ENCODE data around the gene INPP5J. TPM values are rescaled to one million over a fixed set of nuclear protein-coding genes. Genes with fewer than 3 reads are reported as not detected.
"Not testable (repeated sequence)": the region's sequence is repeated elsewhere in the genome, so short reads cannot be mapped to it uniquely, and the experiment has no call there.

The INPP5J gene
- total and polyA plus RNA-seq, 2 experiments from 2014 or later = 4.8 to 14.5 TPM

DNA sequence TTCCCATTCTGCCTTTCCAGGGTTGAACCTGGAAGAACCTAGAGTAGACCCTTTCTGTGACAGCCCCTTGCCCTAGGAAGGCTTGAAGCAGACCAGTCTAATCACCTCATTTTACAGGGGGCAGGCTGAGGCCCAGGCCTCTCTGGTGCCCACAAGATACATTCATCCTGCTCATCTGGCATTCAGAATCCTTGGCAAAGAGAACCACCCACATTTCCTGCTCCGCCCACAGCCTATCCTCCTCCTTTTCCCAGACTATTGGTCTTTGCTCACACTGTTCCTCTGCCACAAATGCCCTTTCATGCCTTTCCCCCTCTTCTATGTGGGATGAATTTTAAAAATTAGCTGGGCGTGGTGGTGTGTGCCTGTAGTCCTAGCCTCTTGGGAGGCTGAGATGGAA lies 44.4 kb upstream of the INPP5J start:
- H3K36me3 Mint-ChIP-seq (ENCODE audit: low read depth) = not testable (repeated sequence)

DNA sequence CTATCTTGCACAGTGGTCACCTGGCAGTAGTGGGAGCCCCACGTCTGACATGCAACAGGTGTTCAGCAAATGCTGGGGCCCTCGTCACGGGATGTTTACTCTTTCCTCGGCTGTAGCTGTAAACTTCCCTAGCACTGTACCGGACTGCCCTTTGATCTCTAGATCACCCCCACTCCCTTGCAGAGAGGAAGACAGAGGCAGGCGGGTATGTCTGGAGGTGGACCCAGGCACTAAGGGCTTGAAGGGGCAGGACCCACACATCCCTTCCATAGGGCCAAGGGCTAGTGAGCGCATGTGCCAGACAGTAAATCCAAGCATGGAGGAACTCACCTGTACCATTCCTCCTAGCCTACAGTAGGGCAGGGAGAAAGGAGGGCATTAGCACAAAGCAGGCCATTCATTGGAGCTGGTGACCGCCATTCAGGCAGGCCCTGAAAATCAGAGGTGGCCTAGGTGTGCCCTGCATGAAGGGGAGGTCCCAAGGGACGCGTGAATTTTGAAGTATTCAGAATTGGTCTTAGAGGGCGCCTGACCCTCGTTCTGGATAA lies 43.6 kb upstream of the INPP5J start:
- H3K4me1 ChIP-seq (ENCODE audit: insufficient read depth) = peaks cover 21% of the 10 kb centered on the region
- H3K9me3 Mint-ChIP-seq = no peaks in the 10 kb centered on the region
- H3K4me3 ChIP-seq = no peak overlapping the region
- H3F3A ChIP-seq (replicated peaks; ENCODE audit: low read depth) = peaks cover 7% of the 10 kb centered on the region; the same call in 1 of the 2 replicates
- H4K20me1 ChIP-seq (replicated peaks; ENCODE audit: insufficient read depth) = peaks cover 4% of the 10 kb centered on the region; the same call in 1 of the 2 replicates
- peaks cover 9% of the 10 kb centered on the region for H3K79me2 ChIP-seq (replicated peaks; ENCODE audit: insufficient read depth)
- DNase-seq (ENCODE audit: low spot score) (peak; percentile 67), ATAC-seq (peak; percentile 6)
- no peaks in the 10 kb centered on the region for H3K9me2 ChIP-seq (ENCODE audit: insufficient read depth)
- no peak overlapping the region for H3K4me2 ChIP-seq
- no peaks in the 10 kb centered on the region; the same call in 2 of the 3 replicates for H3K36me3 Mint-ChIP-seq (ENCODE audit: low read depth)
- H3K4me3 Mint-ChIP-seq = no peak overlapping the region
- H3K27me3 ChIP-seq (ENCODE audit: insufficient read depth) = peaks cover 9% of the 10 kb centered on the region
- 0 out of 2 replicates have a peak overlapping the region, but pooled peaks have one; percentile 72 for H2AFZ ChIP-seq
- TF ChIP-seq STAT1 (IDR thresholded peaks at IDR 0.05; ENCODE audit: unreplicated experiment) (no peak), JUNB (IDR thresholded peaks at IDR 0.05; ENCODE audit: unreplicated experiment) (no peak), EZH2 (IDR thresholded peaks at IDR 0.05; ENCODE audit: low read depth, unreplicated experiment) (no peak), ZNF331 (CRISPR knock-in tag; IDR thresholded peaks at IDR 0.05; ENCODE audit: low read depth) (no peak), POLR2AphosphoS5 (IDR thresholded peaks at IDR 0.05; ENCODE audit: low read depth) (no peak)
- TF ChIP-seq, protein P1, sequence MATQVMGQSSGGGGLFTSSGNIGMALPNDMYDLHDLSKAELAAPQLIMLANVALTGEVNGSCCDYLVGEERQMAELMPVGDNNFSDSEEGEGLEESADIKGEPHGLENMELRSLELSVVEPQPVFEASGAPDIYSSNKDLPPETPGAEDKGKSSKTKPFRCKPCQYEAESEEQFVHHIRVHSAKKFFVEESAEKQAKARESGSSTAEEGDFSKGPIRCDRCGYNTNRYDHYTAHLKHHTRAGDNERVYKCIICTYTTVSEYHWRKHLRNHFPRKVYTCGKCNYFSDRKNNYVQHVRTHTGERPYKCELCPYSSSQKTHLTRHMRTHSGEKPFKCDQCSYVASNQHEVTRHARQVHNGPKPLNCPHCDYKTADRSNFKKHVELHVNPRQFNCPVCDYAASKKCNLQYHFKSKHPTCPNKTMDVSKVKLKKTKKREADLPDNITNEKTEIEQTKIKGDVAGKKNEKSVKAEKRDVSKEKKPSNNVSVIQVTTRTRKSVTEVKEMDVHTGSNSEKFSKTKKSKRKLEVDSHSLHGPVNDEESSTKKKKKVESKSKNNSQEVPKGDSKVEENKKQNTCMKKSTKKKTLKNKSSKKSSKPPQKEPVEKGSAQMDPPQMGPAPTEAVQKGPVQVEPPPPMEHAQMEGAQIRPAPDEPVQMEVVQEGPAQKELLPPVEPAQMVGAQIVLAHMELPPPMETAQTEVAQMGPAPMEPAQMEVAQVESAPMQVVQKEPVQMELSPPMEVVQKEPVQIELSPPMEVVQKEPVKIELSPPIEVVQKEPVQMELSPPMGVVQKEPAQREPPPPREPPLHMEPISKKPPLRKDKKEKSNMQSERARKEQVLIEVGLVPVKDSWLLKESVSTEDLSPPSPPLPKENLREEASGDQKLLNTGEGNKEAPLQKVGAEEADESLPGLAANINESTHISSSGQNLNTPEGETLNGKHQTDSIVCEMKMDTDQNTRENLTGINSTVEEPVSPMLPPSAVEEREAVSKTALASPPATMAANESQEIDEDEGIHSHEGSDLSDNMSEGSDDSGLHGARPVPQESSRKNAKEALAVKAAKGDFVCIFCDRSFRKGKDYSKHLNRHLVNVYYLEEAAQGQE (IDR thresholded peaks at IDR 0.05; ENCODE audit: unreplicated experiment) = no peak
- no peaks in the 10 kb centered on the region for H3K36me3 ChIP-seq (ENCODE audit: insufficient read depth)
- peaks cover 34% of the 10 kb centered on the region for H3K4me1 Mint-ChIP-seq
- no peak overlapping the region for H3K27ac ChIP-seq (ENCODE audit: low read depth)
- H3K27ac Mint-ChIP-seq = no peak overlapping the region
- peaks cover 21% of the 10 kb centered on the region for H3K27me3 Mint-ChIP-seq (ENCODE audit: insufficient read depth, low read depth, poor library complexity)

More for the DNA sequence above, 44.4 kb upstream of the INPP5J start:
- not testable (repeated sequence) for H3K79me2 ChIP-seq (replicated peaks; ENCODE audit: insufficient read depth); H2AFZ ChIP-seq; H4K20me1 ChIP-seq (replicated peaks; ENCODE audit: insufficient read depth); DNase-seq (ENCODE audit: low spot score); H3F3A ChIP-seq (replicated peaks; ENCODE audit: low read depth); H3K4me3 ChIP-seq; ATAC-seq; H3K4me3 Mint-ChIP-seq; H3K27ac Mint-ChIP-seq; H3K9me2 ChIP-seq (ENCODE audit: insufficient read depth); H3K27me3 ChIP-seq (ENCODE audit: insufficient read depth); H3K36me3 ChIP-seq (ENCODE audit: insufficient read depth); H3K4me2 ChIP-seq; H3K9me3 Mint-ChIP-seq; H3K27ac ChIP-seq (ENCODE audit: low read depth)
- peaks cover 26% of the 10 kb centered on the region for H3K4me1 Mint-ChIP-seq
- peaks cover 18% of the 10 kb centered on the region for H3K27me3 Mint-ChIP-seq (ENCODE audit: insufficient read depth, low read depth, poor library complexity)
- H3K4me1 ChIP-seq (ENCODE audit: insufficient read depth) = peaks cover 14% of the 10 kb centered on the region

All from GM23338 (cell line).